ENCODE data around the gene ATG9A. TPM values are rescaled to one million over a fixed set of nuclear protein-coding genes. Genes with fewer than 3 reads are reported as not detected.

The ATG9A gene
- total and polyA plus RNA-seq, 2 experiments from 2014 or later = 75.1 to 85.0 TPM

DNA sequence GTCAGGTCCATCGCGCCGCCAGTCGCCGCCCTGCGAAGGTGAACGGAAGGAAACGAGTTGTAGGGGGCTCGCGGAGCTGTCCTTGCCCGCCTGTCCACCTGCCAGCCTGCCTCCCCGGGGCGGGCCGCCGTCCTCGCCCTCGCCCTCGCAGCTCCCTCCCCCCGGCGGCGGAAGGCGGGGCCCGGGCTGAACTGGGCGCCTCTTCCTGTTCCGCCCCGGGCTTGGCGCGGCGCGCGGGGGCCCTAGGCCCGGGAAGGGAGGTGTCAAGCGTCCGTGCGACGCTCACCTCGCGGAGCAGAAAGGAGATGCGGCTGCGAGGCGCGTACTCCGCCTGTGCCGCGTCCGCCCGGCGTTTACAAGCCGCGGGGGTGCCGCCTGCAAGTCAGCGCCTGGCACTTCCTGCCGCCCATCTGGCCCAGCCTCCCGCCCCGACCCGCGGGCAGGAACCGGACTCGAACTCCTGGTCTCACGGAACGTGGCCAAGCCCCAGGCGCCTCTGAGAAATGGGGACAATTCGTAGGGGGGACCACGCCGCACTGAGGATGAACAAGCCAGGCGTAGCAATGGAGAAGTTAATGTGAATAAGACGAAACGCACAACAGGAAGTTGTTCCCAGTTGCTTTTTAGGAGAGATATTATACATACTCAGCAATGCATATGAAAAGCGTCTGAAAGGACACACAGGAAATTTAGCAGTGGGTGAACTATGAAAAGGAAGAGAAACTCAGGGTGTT, 52.5 kb downstream of the ATG9A start, which contains the start of gene CNPPD1:
Gene CNPPD1 (minus strand): TSS at position 108 of the 734 bp plus-strand sequence. CDS start 97 bp downstream, at position 11.
- H3K27ac ChIP-seq = peak within 1 kb of the TSS; percentile 93
- no peaks in the 10 kb centered on the region for H3K27me3 ChIP-seq
- DNase-seq (ENCODE audit: low read depth in 1 of 2, low spot score in 1 of 2) = peak; percentile 83 to 89
- TF ChIP-seq, protein P1, sequence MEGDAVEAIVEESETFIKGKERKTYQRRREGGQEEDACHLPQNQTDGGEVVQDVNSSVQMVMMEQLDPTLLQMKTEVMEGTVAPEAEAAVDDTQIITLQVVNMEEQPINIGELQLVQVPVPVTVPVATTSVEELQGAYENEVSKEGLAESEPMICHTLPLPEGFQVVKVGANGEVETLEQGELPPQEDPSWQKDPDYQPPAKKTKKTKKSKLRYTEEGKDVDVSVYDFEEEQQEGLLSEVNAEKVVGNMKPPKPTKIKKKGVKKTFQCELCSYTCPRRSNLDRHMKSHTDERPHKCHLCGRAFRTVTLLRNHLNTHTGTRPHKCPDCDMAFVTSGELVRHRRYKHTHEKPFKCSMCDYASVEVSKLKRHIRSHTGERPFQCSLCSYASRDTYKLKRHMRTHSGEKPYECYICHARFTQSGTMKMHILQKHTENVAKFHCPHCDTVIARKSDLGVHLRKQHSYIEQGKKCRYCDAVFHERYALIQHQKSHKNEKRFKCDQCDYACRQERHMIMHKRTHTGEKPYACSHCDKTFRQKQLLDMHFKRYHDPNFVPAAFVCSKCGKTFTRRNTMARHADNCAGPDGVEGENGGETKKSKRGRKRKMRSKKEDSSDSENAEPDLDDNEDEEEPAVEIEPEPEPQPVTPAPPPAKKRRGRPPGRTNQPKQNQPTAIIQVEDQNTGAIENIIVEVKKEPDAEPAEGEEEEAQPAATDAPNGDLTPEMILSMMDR (IDR thresholded peaks at IDR 0.05; ENCODE audit: low read depth, low read length) = no peak
- H3K36me3 ChIP-seq = peaks cover 21% of the 10 kb centered on the region
- H3K4me1 ChIP-seq (ENCODE audit: low read depth) = peaks cover 4% of the 10 kb centered on the region
- no peaks in the 10 kb centered on the region for H3K9me3 ChIP-seq (ENCODE audit: low read depth)
- peak within 1 kb of the TSS; percentile 49 for H3K4me3 ChIP-seq

DNA sequence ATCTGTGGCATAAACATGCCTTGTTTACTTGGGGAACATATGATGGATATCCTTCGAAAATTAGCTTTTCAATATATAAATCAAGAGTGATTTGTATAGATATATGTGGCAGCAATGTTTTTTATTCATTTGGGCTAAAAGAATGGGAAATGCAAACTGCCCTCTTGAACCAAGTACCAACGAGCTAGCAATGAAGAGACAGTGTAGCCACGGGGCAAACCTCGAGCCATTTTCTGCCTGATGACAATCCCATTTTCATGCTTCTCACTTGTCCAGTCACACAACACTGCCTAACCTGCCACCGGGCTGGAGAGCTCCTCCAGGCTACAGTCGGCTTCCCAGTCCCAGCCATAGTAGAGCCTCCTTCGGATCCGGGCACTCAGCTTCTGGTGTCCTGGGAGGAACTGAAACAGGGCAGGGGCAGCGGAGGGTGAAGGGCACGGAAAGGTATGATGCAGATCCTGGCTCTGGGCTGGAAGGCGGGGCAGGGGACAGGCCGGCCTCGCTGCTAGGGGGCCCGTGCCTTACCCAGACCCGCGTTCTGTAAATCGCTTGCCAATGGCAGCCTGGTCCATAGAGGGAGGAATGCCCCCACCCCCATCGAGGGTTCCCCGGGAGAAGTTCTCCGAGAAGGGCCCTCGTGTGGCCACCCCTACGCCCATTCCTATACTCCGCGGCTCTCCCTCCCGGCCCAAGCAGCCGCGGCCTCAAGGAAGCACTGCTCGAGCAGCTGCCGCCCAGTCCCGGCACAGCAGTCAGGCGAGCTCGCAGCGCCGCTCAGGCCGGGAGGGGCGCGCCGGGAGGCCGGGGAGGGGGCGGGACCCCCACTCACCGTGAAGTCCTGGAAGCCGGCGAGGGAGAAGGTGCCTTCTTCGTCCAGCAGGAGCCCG, 53.3 kb downstream of the ATG9A start:
- TF ChIP-seq, protein P1 (IDR thresholded peaks at IDR 0.05; ENCODE audit: low read depth, low read length) = peak; percentile 21
- H3K27ac ChIP-seq = peak overlapping the region; percentile 93
- H3K9me3 ChIP-seq (ENCODE audit: low read depth) = no peaks in the 10 kb centered on the region
- H3K4me3 ChIP-seq = peak overlapping the region; percentile 49
- DNase-seq (ENCODE audit: low read depth in 1 of 2, low spot score in 1 of 2) = peak; percentile 38 to 69
- H3K36me3 ChIP-seq = peaks cover 18% of the 10 kb centered on the region
- no peaks in the 10 kb centered on the region for H3K27me3 ChIP-seq
- H3K4me1 ChIP-seq (ENCODE audit: low read depth) = peaks cover 4% of the 10 kb centered on the region

DNA sequence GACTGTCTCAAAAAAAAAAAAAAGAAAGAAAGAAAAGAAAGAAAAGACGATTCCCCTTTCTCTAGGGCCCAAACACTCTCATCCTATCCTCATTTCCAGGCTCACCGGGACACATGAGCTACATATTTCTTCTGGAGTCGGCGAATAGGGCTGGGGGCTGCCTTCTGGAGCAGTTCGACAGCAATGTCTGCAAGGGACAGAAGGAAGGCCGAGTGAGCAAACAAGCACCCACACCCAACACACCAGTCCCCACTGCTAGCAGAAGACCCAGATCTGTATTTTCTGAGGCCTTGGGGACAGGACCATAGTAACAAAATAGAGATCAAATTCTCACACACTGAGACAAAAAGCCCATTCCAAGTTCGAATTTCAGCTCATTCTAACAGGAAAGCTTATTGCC, 54.0 kb downstream of the ATG9A start:
- Histone ChIP-seq H3K4me1 (ENCODE audit: low read depth) (peaks cover 4% of the 10 kb centered on the region), H3K27me3 (no peaks in the 10 kb centered on the region), H3K36me3 (peaks cover 11% of the 10 kb centered on the region), H3K27ac (no peak overlapping the region), H3K9me3 (ENCODE audit: low read depth) (no peaks in the 10 kb centered on the region), H3K4me3 (no peak overlapping the region)
- no peak for DNase-seq (ENCODE audit: low read depth in 1 of 2, low spot score in 1 of 2)
- TF ChIP-seq, protein P1 (IDR thresholded peaks at IDR 0.05; ENCODE audit: low read depth, low read length) = no peak

DNA sequence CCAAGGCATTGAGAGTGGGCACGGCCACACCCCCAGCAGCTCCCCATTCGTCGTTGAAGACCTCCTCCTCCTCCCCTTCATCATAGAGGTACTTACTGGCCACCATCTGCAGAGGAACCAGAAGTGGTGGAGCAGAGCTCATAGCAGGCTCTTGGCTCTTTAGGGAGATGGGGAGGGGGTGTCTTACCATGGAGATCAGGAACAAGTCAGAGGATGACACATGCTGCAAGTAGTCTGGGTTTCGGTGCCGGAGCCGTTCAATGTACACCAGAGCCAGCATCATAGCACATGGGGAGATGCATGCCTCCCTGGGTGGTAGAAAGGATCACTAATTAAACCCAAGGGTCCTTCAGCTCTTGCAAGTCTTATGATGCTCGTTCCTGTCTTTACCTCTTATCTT, 54.6 kb downstream of the ATG9A start:
- TF ChIP-seq, protein P1 (IDR thresholded peaks at IDR 0.05; ENCODE audit: low read depth, low read length) = no peak
- DNase-seq (ENCODE audit: low read depth in 1 of 2, low spot score in 1 of 2) = no peak
- no peak overlapping the region for H3K4me3 ChIP-seq
- no peak overlapping the region for H3K27ac ChIP-seq
- peaks cover 4% of the 10 kb centered on the region for H3K4me1 ChIP-seq (ENCODE audit: low read depth)
- H3K9me3 ChIP-seq (ENCODE audit: low read depth) = no peaks in the 10 kb centered on the region
- no peaks in the 10 kb centered on the region for H3K27me3 ChIP-seq
- H3K36me3 ChIP-seq = peaks cover 9% of the 10 kb centered on the region

DNA sequence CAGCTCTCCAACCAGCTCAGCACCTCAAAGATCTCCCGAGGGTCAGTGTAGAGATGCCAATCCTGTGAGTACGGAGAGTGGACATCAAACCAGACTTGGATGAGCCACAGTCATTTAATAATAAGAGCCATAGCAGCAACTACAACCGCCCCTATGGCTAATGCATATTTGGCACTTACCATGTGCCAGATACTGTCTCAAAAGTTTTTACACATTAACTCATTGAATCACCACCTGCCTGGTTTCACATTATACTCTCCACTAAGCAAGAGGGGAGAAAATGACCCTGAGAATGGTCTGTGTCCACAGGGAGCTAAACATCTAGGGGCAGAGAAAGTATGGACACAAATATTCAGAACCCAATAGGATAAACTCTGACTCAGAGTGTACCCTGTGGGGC, 55.3 kb downstream of the ATG9A start:
- Histone ChIP-seq H3K27me3 (no peaks in the 10 kb centered on the region), H3K27ac (no peak overlapping the region), H3K4me1 (ENCODE audit: low read depth) (peaks cover 2% of the 10 kb centered on the region), H3K9me3 (ENCODE audit: low read depth) (no peaks in the 10 kb centered on the region), H3K36me3 (peaks cover 9% of the 10 kb centered on the region), H3K4me3 (no peak overlapping the region)
- TF ChIP-seq, protein P1 (IDR thresholded peaks at IDR 0.05; ENCODE audit: low read depth, low read length) = no peak
- no peak for DNase-seq (ENCODE audit: low read depth in 1 of 2, low spot score in 1 of 2)

All from cardiac muscle cell (in vitro differentiated cells and primary cell).